Type B pancreatic cell (in vitro differentiated cells): ENCODE results near the gene KCNE2. TPM values are rescaled to one million over a fixed set of nuclear protein-coding genes. Genes with fewer than 3 reads are reported as not detected.

Experiments
- DNase-seq: peaks from one replicate; pipeline ENCODE4 v3.0.0; 2021; ENCODE audit warnings: mixed read lengths; ENCODE audit not compliant: unreplicated experiment; ENCODE audit errors: extremely low spot score
- H3K27ac Mint-ChIP-seq: 2 replicates; pipeline ENCODE4 v1.8.0; 2021; ENCODE audit warnings: mild to moderate bottlenecking, mixed read lengths
- H3K27me3 Mint-ChIP-seq: 2 replicates; pipeline ENCODE4 v1.8.0; 2021; ENCODE audit warnings: mixed read lengths
- H3K36me3 Mint-ChIP-seq: 2 replicates; pipeline ENCODE4 v1.8.0; 2021; ENCODE audit warnings: mixed read lengths
- H3K4me1 Mint-ChIP-seq: one replicate; pipeline ENCODE4 v1.8.0; 2021; ENCODE audit warnings: mixed read lengths; ENCODE audit not compliant: unreplicated experiment
- H3K4me3 Mint-ChIP-seq: 2 replicates; pipeline ENCODE4 v1.8.0; 2021; ENCODE audit warnings: mild to moderate bottlenecking, mixed read lengths
- H3K9me3 Mint-ChIP-seq: 2 replicates; pipeline ENCODE4 v1.8.0; 2021; ENCODE audit warnings: mixed read lengths
- long read RNA-seq: library from polyadenylated mRNA; unstranded; transcript quantifications from one replicate; pipeline ENCODE4 v2.0.0, GENCODE V29; 2020
- total RNA-seq: library from RNA; stranded (reverse); gene quantifications from 2 replicates; pipeline ENCODE4 v1.2.1, GENCODE V29; 2021; ENCODE audit warnings: low replicate concordance
- TF ChIP-seq, protein P1 (sequence below): fragments of 200-600 bp; sonication (generic); conservative IDR thresholded peaks from 2 replicates; pipeline ENCODE4 v1.5.0; 2021; ENCODE audit warnings: antibody characterized with exemption, mild to moderate bottlenecking

KCNE2 gene, protein sequence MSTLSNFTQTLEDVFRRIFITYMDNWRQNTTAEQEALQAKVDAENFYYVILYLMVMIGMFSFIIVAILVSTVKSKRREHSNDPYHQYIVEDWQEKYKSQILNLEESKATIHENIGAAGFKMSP
- total RNA-seq, result 1.8 and 9.4 TPM in 2 replicates
- long read RNA-seq, partial matches to known transcripts, result 0 of 1 reads
- long read RNA-seq, other reads (novel, unspliced or antisense), result 0 of 1 reads

DNA sequence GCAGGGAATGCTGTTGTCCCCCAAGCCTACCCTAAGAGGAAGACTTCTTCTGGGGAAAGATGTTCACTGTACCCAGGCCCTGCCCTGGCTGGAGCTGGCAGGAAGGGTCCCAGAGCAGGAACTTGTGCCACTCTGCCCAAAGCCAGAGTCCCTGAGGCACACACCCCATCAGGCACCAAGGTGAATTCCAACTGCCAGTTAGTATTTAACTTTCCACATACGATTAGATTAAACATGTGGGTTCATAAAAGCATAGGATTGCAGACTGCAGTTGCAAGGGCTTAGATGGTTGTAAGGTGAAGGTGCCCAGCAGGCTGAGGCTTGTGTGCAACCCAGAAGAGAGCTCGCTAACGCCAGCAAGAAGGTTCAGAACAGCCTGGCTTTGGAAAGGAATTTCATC, at the start of gene KCNE2:
Gene KCNE2, plus strand, starts transcription at position 274 of the 400 bp plus-strand sequence. CDS start 6,473 bp downstream, outside the sequence.
- Mint-ChIP-seq H3K36me3 (no peaks in the 10 kb centered on the region), H3K27me3 (peaks cover 9% of the 10 kb centered on the region), H3K4me1 (peaks cover 14% of the 10 kb centered on the region), H3K4me3 (no peak within 1 kb of the TSS), H3K27ac (no peak within 1 kb of the TSS), H3K9me3 (peaks cover 3% of the 10 kb centered on the region)
- DNase-seq, result peak; percentile 48
- TF ChIP-seq, protein P1, sequence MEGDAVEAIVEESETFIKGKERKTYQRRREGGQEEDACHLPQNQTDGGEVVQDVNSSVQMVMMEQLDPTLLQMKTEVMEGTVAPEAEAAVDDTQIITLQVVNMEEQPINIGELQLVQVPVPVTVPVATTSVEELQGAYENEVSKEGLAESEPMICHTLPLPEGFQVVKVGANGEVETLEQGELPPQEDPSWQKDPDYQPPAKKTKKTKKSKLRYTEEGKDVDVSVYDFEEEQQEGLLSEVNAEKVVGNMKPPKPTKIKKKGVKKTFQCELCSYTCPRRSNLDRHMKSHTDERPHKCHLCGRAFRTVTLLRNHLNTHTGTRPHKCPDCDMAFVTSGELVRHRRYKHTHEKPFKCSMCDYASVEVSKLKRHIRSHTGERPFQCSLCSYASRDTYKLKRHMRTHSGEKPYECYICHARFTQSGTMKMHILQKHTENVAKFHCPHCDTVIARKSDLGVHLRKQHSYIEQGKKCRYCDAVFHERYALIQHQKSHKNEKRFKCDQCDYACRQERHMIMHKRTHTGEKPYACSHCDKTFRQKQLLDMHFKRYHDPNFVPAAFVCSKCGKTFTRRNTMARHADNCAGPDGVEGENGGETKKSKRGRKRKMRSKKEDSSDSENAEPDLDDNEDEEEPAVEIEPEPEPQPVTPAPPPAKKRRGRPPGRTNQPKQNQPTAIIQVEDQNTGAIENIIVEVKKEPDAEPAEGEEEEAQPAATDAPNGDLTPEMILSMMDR, result no peak

DNA sequence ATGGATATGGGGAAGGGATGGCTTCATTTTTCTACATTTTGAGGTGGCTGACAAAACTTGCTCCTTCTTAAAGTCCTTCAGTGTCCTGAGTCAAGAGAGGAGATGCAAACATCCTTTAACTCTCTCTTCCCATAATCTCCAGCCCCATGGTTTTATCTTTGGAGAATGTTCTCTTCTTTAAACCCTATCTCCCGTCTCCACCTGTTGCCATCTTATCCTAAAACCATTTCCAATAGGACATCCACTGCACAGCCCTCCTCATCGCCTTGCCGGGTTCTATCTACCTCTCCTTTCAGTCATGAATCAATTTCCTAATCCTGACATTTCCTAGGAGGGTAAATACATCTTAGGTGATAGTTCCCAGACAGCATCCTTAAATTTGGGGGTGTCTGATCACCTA, 44.2 kb upstream of the KCNE2 start:
- Mint-ChIP-seq H3K27me3 (peaks cover 7% of the 10 kb centered on the region), H3K4me1 (no peaks in the 10 kb centered on the region), H3K9me3 (no peaks in the 10 kb centered on the region), H3K4me3 (no peak overlapping the region), H3K27ac (no peak overlapping the region), H3K36me3 (no peaks in the 10 kb centered on the region)
- TF ChIP-seq, protein P1, result no peak
- DNase-seq, result no peak

DNA sequence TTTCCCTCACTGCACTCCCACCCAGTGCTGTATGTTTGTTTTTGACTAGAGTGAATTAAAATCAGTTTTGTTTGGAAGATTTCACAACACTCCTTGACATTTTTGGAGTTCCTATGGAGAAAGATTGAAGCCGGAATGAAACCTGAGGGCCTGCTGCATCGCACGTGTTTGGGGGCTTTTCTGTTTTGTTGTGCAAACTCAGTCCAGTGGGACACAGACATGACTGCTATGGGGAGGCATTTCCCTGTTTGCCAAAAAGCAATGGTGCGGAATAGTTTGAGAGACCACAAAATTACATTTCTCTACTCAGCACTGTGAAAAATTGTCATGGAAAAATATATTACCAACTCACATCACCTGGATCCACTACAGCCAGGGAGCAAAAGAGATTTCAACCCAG, 43.8 kb upstream of the KCNE2 start:
- H3K9me3 Mint-ChIP-seq, result no peaks in the 10 kb centered on the region
- no peak overlapping the region for H3K4me3 Mint-ChIP-seq

DNA sequence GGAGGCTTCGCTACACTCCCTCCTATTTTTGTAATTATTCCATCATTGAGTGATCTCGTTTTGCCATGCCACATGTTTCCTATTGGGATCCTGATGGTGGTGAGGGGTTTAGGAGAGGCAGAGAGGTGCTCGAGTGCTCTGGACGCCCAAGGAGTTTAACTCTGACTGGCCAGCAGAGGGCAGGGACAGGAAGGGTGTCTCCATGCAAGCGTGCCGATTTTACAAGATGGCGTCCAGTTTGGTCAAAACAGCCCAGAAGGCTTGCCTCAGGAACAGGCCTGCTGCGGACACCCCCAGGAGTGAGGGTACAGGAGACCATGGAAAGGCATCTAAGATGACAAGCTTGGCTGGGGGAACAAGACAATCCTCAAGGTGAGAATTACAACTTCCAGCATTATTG, 33.8 kb upstream of the KCNE2 start:
- H3K36me3 Mint-ChIP-seq, result no peaks in the 10 kb centered on the region
- H3K4me1 Mint-ChIP-seq, result peaks cover 3% of the 10 kb centered on the region
- DNase-seq, result no peak
- H3K9me3 Mint-ChIP-seq, result peaks cover 19% of the 10 kb centered on the region
- TF ChIP-seq, protein P1, result no peak
- peaks cover 3% of the 10 kb centered on the region for H3K27me3 Mint-ChIP-seq
- no peak overlapping the region for H3K27ac Mint-ChIP-seq
- no peak overlapping the region for H3K4me3 Mint-ChIP-seq

More for the DNA sequence above, 43.8 kb upstream of the KCNE2 start:
- no peak overlapping the region for H3K27ac Mint-ChIP-seq
- H3K36me3 Mint-ChIP-seq, result no peaks in the 10 kb centered on the region
- H3K4me1 Mint-ChIP-seq, result no peaks in the 10 kb centered on the region
- no peak for DNase-seq
- H3K27me3 Mint-ChIP-seq, result peaks cover 7% of the 10 kb centered on the region
- TF ChIP-seq, protein P1, result no peak

DNA sequence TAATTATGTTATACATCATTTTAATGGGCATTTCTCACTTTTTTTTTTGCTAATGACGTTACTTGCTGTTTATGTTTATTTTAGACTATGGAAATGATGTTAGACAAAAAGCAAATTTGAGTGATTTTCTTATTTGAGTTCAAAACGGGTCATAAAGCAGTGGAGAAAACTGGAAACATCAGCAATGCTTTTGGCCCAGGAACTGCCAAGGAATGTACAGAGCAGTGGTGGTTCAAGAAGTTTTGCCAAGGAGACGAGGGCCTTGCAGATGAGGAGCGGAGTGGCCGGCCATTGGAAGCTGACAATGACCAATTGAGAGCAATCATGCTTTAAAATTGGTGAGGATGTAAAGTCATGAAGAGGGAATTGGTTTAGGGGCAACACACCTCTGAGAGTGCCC, 32.1 kb upstream of the KCNE2 start:
- Mint-ChIP-seq H3K27ac (no peak overlapping the region), H3K36me3 (no peaks in the 10 kb centered on the region), H3K4me1 (peaks cover 13% of the 10 kb centered on the region), H3K9me3 (peaks cover 19% of the 10 kb centered on the region), H3K4me3 (no peak overlapping the region), H3K27me3 (peaks cover 3% of the 10 kb centered on the region)
- no peak for DNase-seq
- TF ChIP-seq, protein P1, result no peak

DNA sequence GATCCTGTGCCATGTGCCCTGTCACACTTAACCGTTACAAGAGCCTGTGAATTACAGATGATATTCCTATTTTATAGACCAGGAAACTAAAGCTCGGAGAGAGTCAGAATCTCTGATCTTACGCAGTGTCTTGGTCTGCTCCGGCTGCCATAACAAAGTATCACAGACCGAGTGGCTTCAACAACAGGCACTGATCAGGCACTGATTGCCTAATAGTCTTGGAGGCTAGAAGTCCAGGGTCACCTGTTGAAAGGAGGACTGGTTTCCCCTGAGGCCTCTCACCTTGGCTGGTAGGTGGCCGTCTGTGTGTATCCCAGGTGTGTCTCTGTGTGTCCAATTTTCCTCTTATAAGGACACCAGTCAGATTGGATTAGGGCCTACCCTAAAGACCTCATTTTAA, 31.5 kb upstream of the KCNE2 start:
- Mint-ChIP-seq H3K4me1 (peaks cover 17% of the 10 kb centered on the region), H3K4me3 (no peak overlapping the region), H3K27ac (no peak overlapping the region), H3K27me3 (peaks cover 2% of the 10 kb centered on the region), H3K9me3 (peaks cover 18% of the 10 kb centered on the region), H3K36me3 (no peaks in the 10 kb centered on the region)
- DNase-seq, result no peak
- TF ChIP-seq, protein P1, result no peak
